Type B pancreatic cell (in vitro differentiated cells): ENCODE measurements around the gene LPCAT1. TPM values are rescaled to one million over a fixed set of nuclear protein-coding genes. Genes with fewer than 3 reads are reported as not detected.

Source experiments
- DNase-seq: peaks from one replicate; pipeline ENCODE4 v3.0.0; 2021; ENCODE audit warnings: mixed read lengths; ENCODE audit not compliant: unreplicated experiment; ENCODE audit errors: extremely low spot score
- H3K27ac Mint-ChIP-seq: 2 replicates; pipeline ENCODE4 v1.8.0; 2021; ENCODE audit warnings: mild to moderate bottlenecking, mixed read lengths
- H3K27me3 Mint-ChIP-seq: 2 replicates; pipeline ENCODE4 v1.8.0; 2021; ENCODE audit warnings: mixed read lengths
- H3K36me3 Mint-ChIP-seq: 2 replicates; pipeline ENCODE4 v1.8.0; 2021; ENCODE audit warnings: mixed read lengths
- H3K4me1 Mint-ChIP-seq: one replicate; pipeline ENCODE4 v1.8.0; 2021; ENCODE audit warnings: mixed read lengths; ENCODE audit not compliant: unreplicated experiment
- H3K4me3 Mint-ChIP-seq: 2 replicates; pipeline ENCODE4 v1.8.0; 2021; ENCODE audit warnings: mild to moderate bottlenecking, mixed read lengths
- H3K9me3 Mint-ChIP-seq: 2 replicates; pipeline ENCODE4 v1.8.0; 2021; ENCODE audit warnings: mixed read lengths
- total RNA-seq: library from RNA; stranded (reverse); gene quantifications from 2 replicates; pipeline ENCODE4 v1.2.1, GENCODE V29; 2021; ENCODE audit warnings: low replicate concordance
- TF ChIP-seq, protein P1 (sequence below): fragments of 200-600 bp; sonication (generic); conservative IDR thresholded peaks from 2 replicates; pipeline ENCODE4 v1.5.0; 2021; ENCODE audit warnings: antibody characterized with exemption, mild to moderate bottlenecking

Gene LPCAT1
- total RNA-seq, 1 donor from 2014 or later = 91.6 TPM

DNA sequence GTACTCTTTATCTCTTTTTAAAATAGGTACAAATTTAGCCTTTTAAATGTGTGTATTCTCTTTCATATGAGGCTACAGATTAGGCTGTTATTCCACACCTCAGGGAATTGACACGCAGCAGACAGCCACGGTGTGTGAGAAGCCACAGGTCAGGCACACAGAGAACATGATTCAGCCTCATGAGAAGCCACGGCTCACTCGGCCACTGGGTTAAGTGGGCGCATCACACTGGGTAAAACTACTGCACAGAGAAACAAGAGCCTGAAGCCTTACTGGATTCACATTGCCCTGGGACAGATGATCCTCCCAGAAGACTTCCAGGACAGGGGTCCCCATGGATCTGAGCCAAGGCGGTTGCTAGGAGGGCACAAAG is 28.2 kb downstream of the LPCAT1 start:
- Mint-ChIP-seq H3K36me3 (peaks cover 8% of the 10 kb centered on the region), H3K4me1 (peaks cover 3% of the 10 kb centered on the region), H3K27me3 (no peaks in the 10 kb centered on the region), H3K27ac (no peak overlapping the region), H3K9me3 (no peaks in the 10 kb centered on the region), H3K4me3 (no peak overlapping the region)
- no peak for DNase-seq
- TF ChIP-seq, protein P1, sequence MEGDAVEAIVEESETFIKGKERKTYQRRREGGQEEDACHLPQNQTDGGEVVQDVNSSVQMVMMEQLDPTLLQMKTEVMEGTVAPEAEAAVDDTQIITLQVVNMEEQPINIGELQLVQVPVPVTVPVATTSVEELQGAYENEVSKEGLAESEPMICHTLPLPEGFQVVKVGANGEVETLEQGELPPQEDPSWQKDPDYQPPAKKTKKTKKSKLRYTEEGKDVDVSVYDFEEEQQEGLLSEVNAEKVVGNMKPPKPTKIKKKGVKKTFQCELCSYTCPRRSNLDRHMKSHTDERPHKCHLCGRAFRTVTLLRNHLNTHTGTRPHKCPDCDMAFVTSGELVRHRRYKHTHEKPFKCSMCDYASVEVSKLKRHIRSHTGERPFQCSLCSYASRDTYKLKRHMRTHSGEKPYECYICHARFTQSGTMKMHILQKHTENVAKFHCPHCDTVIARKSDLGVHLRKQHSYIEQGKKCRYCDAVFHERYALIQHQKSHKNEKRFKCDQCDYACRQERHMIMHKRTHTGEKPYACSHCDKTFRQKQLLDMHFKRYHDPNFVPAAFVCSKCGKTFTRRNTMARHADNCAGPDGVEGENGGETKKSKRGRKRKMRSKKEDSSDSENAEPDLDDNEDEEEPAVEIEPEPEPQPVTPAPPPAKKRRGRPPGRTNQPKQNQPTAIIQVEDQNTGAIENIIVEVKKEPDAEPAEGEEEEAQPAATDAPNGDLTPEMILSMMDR = no peak

DNA sequence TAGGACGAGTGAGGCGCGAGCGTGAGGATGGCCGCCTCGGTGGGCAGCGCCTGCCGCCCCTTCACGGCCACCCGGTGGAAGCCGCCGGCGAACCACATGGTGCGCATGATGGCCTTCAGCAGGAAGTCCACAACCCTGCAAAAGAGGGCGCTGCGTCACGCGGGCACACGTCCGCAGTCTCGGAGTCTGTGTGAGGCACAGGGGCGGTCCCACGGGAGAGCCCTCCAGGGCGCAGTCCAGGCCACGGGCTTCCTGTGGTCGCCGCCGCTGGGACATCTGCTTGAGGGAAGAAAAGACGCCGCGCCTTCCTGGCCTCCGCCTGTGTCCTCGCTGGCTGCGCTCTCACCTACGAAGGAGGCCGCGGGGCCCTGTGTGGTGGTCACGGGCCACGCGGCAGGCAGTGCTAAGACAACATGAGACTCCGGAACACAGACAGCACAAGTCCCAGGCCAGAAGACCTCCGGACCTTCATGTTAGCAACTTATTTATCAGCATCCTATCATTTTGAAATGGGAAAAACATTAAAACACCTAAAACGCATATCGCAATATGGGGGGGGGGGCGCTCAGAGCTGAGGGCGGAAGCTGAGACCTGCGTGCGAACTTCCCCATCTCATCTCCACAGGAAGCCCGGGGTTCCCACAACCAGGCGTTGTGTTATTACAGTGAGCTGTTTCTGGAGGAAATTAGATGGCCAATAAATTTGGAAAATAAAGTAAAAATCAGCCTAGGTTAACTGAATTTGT is 28.8 kb downstream of the LPCAT1 start:
- DNase-seq = no peak
- H3K27me3 Mint-ChIP-seq = no peaks in the 10 kb centered on the region
- no peak overlapping the region for H3K4me3 Mint-ChIP-seq
- no peak overlapping the region for H3K27ac Mint-ChIP-seq
- H3K4me1 Mint-ChIP-seq = peaks cover 3% of the 10 kb centered on the region
- TF ChIP-seq, protein P1 = no peak
- no peaks in the 10 kb centered on the region for H3K9me3 Mint-ChIP-seq
- peaks cover 8% of the 10 kb centered on the region for H3K36me3 Mint-ChIP-seq

DNA sequence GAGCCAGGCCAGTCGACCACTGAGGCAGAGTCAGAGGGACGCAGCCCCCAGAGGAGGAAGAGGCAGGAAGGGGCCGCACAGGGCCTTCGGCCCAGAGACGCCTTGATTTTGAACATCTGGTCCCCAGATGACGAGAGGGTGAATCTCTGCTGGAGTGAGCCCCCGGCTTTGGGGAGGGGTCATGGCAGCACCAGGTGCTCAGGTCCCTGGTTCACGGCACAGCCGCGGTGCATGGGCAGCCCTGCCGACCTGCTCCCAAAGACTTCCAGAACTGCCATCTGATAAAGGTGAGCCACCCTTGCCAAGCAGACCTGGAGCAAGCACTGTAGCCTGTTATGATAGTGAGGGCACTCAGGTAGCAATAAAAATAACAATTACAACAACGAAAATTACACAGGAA is 29.8 kb downstream of the LPCAT1 start:
- Mint-ChIP-seq H3K4me3 (no peak overlapping the region), H3K27me3 (no peaks in the 10 kb centered on the region), H3K36me3 (peaks cover 8% of the 10 kb centered on the region), H3K4me1 (peaks cover 3% of the 10 kb centered on the region), H3K9me3 (no peaks in the 10 kb centered on the region), H3K27ac (no peak overlapping the region)
- TF ChIP-seq, protein P1 = no peak
- no peak for DNase-seq

DNA sequence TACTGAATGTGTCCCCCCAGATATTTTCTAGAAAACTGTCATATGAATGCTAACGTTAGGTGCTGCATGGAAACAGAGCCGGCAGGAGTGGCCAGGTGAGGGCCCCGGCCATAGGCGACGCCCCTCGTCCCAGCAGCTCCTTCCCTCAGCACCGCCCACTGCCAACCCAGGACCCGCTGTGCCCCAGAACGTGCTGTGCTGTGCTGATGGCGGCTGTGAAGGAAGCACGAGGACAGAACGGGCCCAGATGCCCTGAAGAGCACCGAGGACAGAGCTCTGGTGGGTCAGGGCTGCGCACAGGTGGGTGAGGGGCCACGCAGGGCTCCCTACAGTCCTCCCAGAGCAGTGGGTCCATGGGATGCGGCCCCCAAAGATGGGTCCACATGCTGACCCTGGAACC is 30.3 kb downstream of the LPCAT1 start:
- H3K4me1 Mint-ChIP-seq = no peaks in the 10 kb centered on the region
- peaks cover 3% of the 10 kb centered on the region for H3K36me3 Mint-ChIP-seq
- H3K27me3 Mint-ChIP-seq = no peaks in the 10 kb centered on the region
- DNase-seq = no peak
- no peak overlapping the region for H3K4me3 Mint-ChIP-seq
- H3K9me3 Mint-ChIP-seq = no peaks in the 10 kb centered on the region
- no peak overlapping the region for H3K27ac Mint-ChIP-seq
- TF ChIP-seq, protein P1 = no peak

DNA sequence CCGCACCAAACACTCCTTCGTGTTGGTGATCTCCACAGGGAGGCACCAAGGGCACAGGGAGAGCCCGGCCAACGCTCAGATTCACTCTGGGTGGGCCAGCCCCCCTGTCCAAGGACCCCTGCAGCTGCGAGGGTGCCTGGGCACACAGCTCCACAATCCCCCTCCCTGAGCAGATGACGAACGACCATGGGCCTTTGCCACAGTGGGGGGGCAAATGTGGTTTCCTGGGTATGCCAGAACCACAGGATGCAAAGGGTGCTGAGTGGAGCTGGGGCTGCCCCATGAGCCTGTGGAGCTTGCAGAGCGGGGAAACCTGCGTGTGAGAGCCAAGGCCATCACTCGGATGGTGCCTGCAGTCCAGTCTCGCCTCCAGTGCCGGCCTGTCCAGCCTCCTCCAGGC is 31.0 kb downstream of the LPCAT1 start:
- Mint-ChIP-seq H3K9me3 (no peaks in the 10 kb centered on the region), H3K27me3 (no peaks in the 10 kb centered on the region), H3K27ac (no peak overlapping the region), H3K36me3 (peaks cover 4% of the 10 kb centered on the region), H3K4me3 (no peak overlapping the region), H3K4me1 (no peaks in the 10 kb centered on the region)
- TF ChIP-seq, protein P1 = no peak
- DNase-seq = no peak
